B cell (primary cell): ENCODE results near the gene ZNF184. TPM values are rescaled to one million over a fixed set of nuclear protein-coding genes. Genes with fewer than 3 reads are reported as not detected.

Experiments used
- ATAC-seq: fragments of 200-7000 bp; cut with Tn5 transposase; one replicate; pipeline ENCODE4 v1.10.0; 2021; ENCODE audit warnings: low read depth, mild to moderate bottlenecking, moderate number of reproducible peaks, moderate library complexity
- CTCF ChIA-PET: fragments of 350-600 bp; sonication (Branson Sonifier 250); formaldehyde crosslinking; loops from one replicate; lab custom pipeline; 2021; ENCODE audit warnings: antibody characterized with exemption, inconsistent platforms; lab: Charles Lee
- POLR2A ChIA-PET: fragments of 350-600 bp; sonication (Branson Sonifier 250); formaldehyde crosslinking; loops from one replicate; lab custom pipeline; 2021; ENCODE audit warnings: antibody characterized with exemption; lab: Charles Lee
- DNase-seq: peaks from one replicate; pipeline ENCODE4 v3.0.0; 2013
- H2AFZ ChIP-seq: 2 replicates; pipeline ENCODE4 v1.6.1; 2012; ENCODE audit warnings: mild to moderate bottlenecking, low read depth, low read length; ENCODE audit not compliant: insufficient read depth, poor library complexity, severe bottlenecking
- H3K27ac ChIP-seq, 2 donors: 1 replicate in 1 of 2; 2 replicates in 1 of 2; pipeline ENCODE4 v1.5.1; 2012 to 2013; ENCODE audit warnings: low read length in 2 of 2, mild to moderate bottlenecking in 2 of 2, moderate library complexity in 1 of 2
- H3K27me3 ChIP-seq, 4 experiments: fragments of 200-600 bp in 1 of 4; sonication (generic) in 1 of 4; replicated peaks in 1 of 4; 1 replicate in 2 of 4; 2 replicates in 2 of 4; pipeline versions ENCODE4 v1.6.1 to v1.7.0; 2013 to 2016; ENCODE audit warnings: low read length in 3 of 4, mild to moderate bottlenecking in 2 of 4, mixed read lengths in 1 of 4, moderate library complexity in 1 of 4; ENCODE audit not compliant: insufficient read depth in 4 of 4, control insufficient read depth in 3 of 4; ENCODE audit errors: control extremely low read depth in 1 of 4
- H3K36me3 ChIP-seq, 2 experiments: replicated peaks in 1 of 2; 1 replicate in 1 of 2; 2 replicates in 1 of 2; pipeline versions ENCODE4 v1.6.1 to v1.7.1; 2013; ENCODE audit warnings: low read length in 1 of 2; ENCODE audit not compliant: insufficient read depth in 2 of 2, control insufficient read depth in 1 of 2; ENCODE audit errors: control extremely low read depth in 1 of 2, extremely low read depth in 1 of 2
- H3K4me1 ChIP-seq, 2 donors: fragments of 200-600 bp in 1 of 2; sonication (generic) in 1 of 2; 1 replicate in 1 of 2; 2 replicates in 1 of 2; pipeline versions ENCODE4 v1.5.1 to v1.6.1; 2013 to 2017; ENCODE audit warnings: low read length in 2 of 2; ENCODE audit not compliant: control insufficient read depth in 2 of 2, insufficient read depth in 2 of 2
- H3K4me2 ChIP-seq: replicated peaks from 2 replicates; pipeline ENCODE3; 2012; ENCODE audit warnings: mild to moderate bottlenecking, low read depth, low read length; ENCODE audit not compliant: poor library complexity, severe bottlenecking
- H3K4me3 ChIP-seq, 5 experiments: fragments of 200-600 bp in 1 of 5; sonication (generic) in 1 of 5; 1 replicate in 3 of 5; 2 replicates in 2 of 5; pipeline versions ENCODE4 v1.5.1 to v1.7.0; 2011 to 2016; ENCODE audit warnings: low read length in 4 of 5, mild to moderate bottlenecking in 4 of 5, low read depth in 2 of 5, control low read depth in 1 of 5, moderate library complexity in 1 of 5; ENCODE audit not compliant: insufficient read depth in 1 of 5; ENCODE audit errors: control extremely low read depth in 1 of 5, extremely low read depth in 1 of 5
- H3K79me2 ChIP-seq: fragments of 200-600 bp; sonication (generic); one replicate; pipeline ENCODE4 v1.6.0; 2016; ENCODE audit warnings: low read length; ENCODE audit not compliant: control insufficient read depth, insufficient read depth
- H3K9ac ChIP-seq: fragments of 200-600 bp; sonication (generic); 2 replicates; pipeline ENCODE4 v1.6.1; 2017; ENCODE audit warnings: mild to moderate bottlenecking, low read length, moderate library complexity
- H3K9me3 ChIP-seq, 3 donors: one replicate each; pipeline versions ENCODE4 v1.6.1 to v1.7.1; 2013; ENCODE audit warnings: low read length in 2 of 3; ENCODE audit not compliant: control insufficient read depth in 2 of 3, insufficient read depth in 1 of 3; ENCODE audit errors: control extremely low read depth in 1 of 3
- H4K20me1 ChIP-seq: 2 replicates; pipeline ENCODE4 v1.6.0; 2012; ENCODE audit warnings: mild to moderate bottlenecking, low read length; ENCODE audit not compliant: insufficient read depth, control insufficient read depth, poor library complexity, severe bottlenecking
- H3K27ac Mint-ChIP-seq: one replicate; pipeline ENCODE4 v1.8.0; 2021; ENCODE audit warnings: mixed read lengths
- H3K27me3 Mint-ChIP-seq: one replicate; pipeline ENCODE4 v1.8.0; 2021; ENCODE audit warnings: mixed read lengths
- H3K4me1 Mint-ChIP-seq: one replicate; pipeline ENCODE4 v1.8.0; 2021; ENCODE audit warnings: mixed read lengths
- H3K4me3 Mint-ChIP-seq: one replicate; pipeline ENCODE4 v1.8.0; 2021; ENCODE audit warnings: mixed read lengths
- H3K9me3 Mint-ChIP-seq: one replicate; pipeline ENCODE4 v1.8.0; 2022; ENCODE audit warnings: mixed read lengths; ENCODE audit not compliant: insufficient read depth
- CTCF ChIP-seq: fragments of 200-600 bp; IDR thresholded peaks from one replicate; pipeline ENCODE4 v1.8.0; 2022; ENCODE audit warnings: antibody characterized with exemption, mild to moderate bottlenecking
- EZH2 ChIP-seq: IDR thresholded peaks from 2 replicates; pipeline ENCODE4 v1.6.1; 2012; ENCODE audit warnings: borderline replicate concordance, low read depth, mild to moderate bottlenecking, moderate library complexity, low read length; ENCODE audit not compliant: insufficient read depth, poor library complexity, severe bottlenecking
- WGBS: methylation state at CpG from one replicate; pipeline ENCODE4 v1.1.5; 2013; ENCODE audit warnings: missing lambda C conversion rate; ENCODE audit not compliant: insufficient coverage; 5-methylcytosine and 5-hydroxymethylcytosine counted together
- intact Hi-C: fragments of 100-400 bp; cut with micrococcal nuclease; formaldehyde crosslinking; loops from one replicate; pipeline ENCODE4 v1.10.0; 2022
- polyA plus RNA-seq: library from polyadenylated mRNA; depleted of rRNA; stranded (reverse); fragments of >200 nt; gene quantifications from 2 replicates; pipeline ENCODE4 v1.2.3, GENCODE V29; 2012
- total RNA-seq, 2 donors: library from RNA; stranded (reverse); fragments of 120-200 nt in 1 of 2; gene quantifications; 1 replicate in 1 of 2; 2 replicates in 1 of 2; pipeline versions ENCODE4 v1.2.3 to v1.2.4, GENCODE V29; 2013 to 2022

The ZNF184 gene
- total and polyA plus RNA-seq, 2 donors (not counting 1 experiment from before 2014, with no cell fraction given): 3.7 to 11.8 TPM

DNA sequence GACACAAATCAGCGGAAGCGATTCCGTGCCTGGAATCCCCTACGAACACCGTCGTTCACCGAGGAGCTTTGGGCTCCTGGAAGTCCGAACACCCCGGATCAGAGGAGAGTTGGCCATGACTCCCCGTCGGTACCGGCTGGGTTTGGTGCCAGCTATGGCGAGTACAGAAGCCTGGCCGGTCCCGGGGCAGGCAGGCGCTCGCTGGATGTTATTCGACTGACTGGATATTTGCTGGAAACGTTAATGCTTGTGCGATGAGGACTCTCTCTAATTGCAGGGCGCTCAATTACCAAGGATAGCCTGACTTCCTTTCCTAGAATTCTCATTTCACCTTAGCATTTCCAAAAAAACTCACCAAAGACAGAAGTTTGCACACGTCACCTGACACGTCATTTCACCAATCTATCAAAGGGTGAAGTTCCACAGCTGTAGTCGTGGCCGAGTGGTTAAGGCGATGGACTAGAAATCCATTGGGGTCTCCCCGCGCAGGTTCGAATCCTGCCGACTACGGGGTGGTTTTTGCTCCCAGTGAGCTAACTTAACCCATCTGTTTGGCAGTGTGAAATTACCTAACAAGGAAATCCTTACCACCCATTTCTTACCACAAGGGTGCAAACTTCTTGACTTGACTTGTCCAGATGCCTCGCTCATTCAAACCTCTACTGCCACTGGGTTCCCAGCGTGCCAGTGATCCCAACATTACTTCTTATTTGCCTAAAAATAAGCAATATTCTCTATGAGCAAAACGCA, 22.7 kb upstream of the ZNF184 start:
- TF ChIP-seq EZH2 (no peak), CTCF (no peak)
- Histone ChIP-seq H3K27ac (no peak overlapping the region), H3K27me3 (peaks cover 0 to 36% (median 21%) of the 10 kb centered on the region in 4 experiments), H3K4me2 (peak overlapping the region; percentile 64), H3K9ac (peak overlapping the region; percentile 40), H3K9me3 (peaks cover 0 to 12% (median 8%) of the 10 kb centered on the region in 3 donors), H2AFZ (peak overlapping the region; percentile 39), H3K36me3 (no peaks in the 10 kb centered on the region), H3K79me2 (no peaks in the 10 kb centered on the region), H4K20me1 (no peaks in the 10 kb centered on the region), H3K4me3 (peak overlapping the region in 4 of 5 experiments; percentile 22 to 38 (median 36)), H3K4me1 (peaks cover 11 to 15% of the 10 kb centered on the region in 2 donors)
- H3K27ac Mint-ChIP-seq: peak overlapping the region; percentile 56
- CTCF ChIA-PET: no interaction called here
- H3K4me1 Mint-ChIP-seq: peaks cover 13% of the 10 kb centered on the region
- WGBS: 9% methylated on average over 23 of the region's 34 CpGs
- ATAC-seq: peak; percentile 24
- peak; percentile 65 for DNase-seq
- peaks cover 47% of the 10 kb centered on the region for H3K27me3 Mint-ChIP-seq
- POLR2A ChIA-PET: no interaction called here
- intact Hi-C loops: no loop called here
- peak overlapping the region; percentile 80 for H3K4me3 Mint-ChIP-seq
- no peaks in the 10 kb centered on the region for H3K9me3 Mint-ChIP-seq

- Histone ChIP-seq H3K27ac (no peak overlapping the region), H4K20me1 (no peaks in the 10 kb centered on the region), H3K27me3 (peaks cover 0 to 36% (median 21%) of the 10 kb centered on the region in 4 experiments), H3K36me3 (no peaks in the 10 kb centered on the region), H3K9ac (peak overlapping the region; percentile 40), H2AFZ (peak overlapping the region; percentile 39), H3K4me3 (peak overlapping the region in 4 of 5 experiments; percentile 22 to 38 (median 36)), H3K79me2 (no peaks in the 10 kb centered on the region), H3K4me2 (peak overlapping the region; percentile 64), H3K9me3 (peaks cover 0 to 12% (median 8%) of the 10 kb centered on the region in 3 donors), H3K4me1 (peaks cover 11 to 15% of the 10 kb centered on the region in 2 donors)
- Mint-ChIP-seq H3K27ac (no peak overlapping the region), H3K4me1 (peaks cover 13% of the 10 kb centered on the region), H3K9me3 (no peaks in the 10 kb centered on the region), H3K4me3 (peak overlapping the region; percentile 80), H3K27me3 (peaks cover 47% of the 10 kb centered on the region)
- ChIA-PET CTCF (no interaction called here), POLR2A (no interaction called here)
- TF ChIP-seq CTCF (no peak), EZH2 (no peak)
- ATAC-seq (no peak), DNase-seq (no peak)
- intact Hi-C loops: no loop called here
- 1% methylated on average over 5 of the region's 7 CpGs for WGBS
Measured at GRCh38 chr6:27494987-27495385, 22.1 kb upstream of the ZNF184 start.
